ENCODE data around the gene ZSCAN18.

ZSCAN18 gene

DNA sequence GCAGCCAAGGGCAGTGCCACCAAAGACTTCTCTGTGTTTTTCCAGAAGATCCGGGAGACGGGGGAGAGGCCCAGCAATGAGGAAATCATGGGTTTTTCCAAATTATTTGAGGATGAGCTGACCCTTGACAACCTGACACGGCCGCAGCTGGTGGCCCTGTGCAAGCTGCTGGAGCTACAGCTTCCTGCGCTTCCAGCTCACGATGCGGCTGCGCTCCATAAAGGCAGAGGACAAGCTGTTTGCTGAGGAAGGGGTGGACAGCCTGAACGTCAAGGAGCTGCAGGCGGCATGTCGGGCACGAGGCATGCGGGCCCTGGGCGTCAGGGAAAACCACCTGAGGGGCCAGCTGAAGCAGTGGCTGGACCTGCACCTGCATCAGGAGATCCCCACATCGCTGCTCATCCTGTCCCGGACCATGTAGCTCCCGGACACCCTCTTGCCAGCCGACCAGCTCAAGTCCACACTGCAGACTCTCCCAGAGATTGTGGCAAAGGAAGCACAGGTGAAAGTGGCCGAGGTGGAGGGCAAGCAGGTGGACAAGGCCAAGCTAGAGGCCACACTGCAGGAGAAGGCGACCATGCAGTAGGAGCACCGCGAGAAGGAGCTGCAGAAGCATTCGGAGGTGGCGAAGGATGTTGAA lies 52.5 kb downstream of the ZSCAN18 start:
- in situ Hi-C loops (cut with MboI; ENCODE audit: low pct_unique_long_range_greater_than_20kb, low sequenced_read_pairs, unreplicated experiment): no loop called here
- no peak for DNase-seq (ENCODE audit: low spot score)
- TF ChIP-seq, protein P1, sequence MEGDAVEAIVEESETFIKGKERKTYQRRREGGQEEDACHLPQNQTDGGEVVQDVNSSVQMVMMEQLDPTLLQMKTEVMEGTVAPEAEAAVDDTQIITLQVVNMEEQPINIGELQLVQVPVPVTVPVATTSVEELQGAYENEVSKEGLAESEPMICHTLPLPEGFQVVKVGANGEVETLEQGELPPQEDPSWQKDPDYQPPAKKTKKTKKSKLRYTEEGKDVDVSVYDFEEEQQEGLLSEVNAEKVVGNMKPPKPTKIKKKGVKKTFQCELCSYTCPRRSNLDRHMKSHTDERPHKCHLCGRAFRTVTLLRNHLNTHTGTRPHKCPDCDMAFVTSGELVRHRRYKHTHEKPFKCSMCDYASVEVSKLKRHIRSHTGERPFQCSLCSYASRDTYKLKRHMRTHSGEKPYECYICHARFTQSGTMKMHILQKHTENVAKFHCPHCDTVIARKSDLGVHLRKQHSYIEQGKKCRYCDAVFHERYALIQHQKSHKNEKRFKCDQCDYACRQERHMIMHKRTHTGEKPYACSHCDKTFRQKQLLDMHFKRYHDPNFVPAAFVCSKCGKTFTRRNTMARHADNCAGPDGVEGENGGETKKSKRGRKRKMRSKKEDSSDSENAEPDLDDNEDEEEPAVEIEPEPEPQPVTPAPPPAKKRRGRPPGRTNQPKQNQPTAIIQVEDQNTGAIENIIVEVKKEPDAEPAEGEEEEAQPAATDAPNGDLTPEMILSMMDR (IDR thresholded peaks at IDR 0.05; ENCODE audit: extremely low read depth, insufficient read depth, missing control alignments): no peak

GRCh38 chr19:58044886-58045285 lies 53.1 kb downstream of the ZSCAN18 start:
- in situ Hi-C loops (cut with MboI; ENCODE audit: low pct_unique_long_range_greater_than_20kb, low sequenced_read_pairs, unreplicated experiment): no loop called here
- DNase-seq (ENCODE audit: low spot score): no peak
- TF ChIP-seq, protein P1 (IDR thresholded peaks at IDR 0.05; ENCODE audit: extremely low read depth, insufficient read depth, missing control alignments): no peak

- TF ChIP-seq, protein P1 (IDR thresholded peaks at IDR 0.05; ENCODE audit: extremely low read depth, insufficient read depth, missing control alignments): no peak
- in situ Hi-C loops (cut with MboI; ENCODE audit: low pct_unique_long_range_greater_than_20kb, low sequenced_read_pairs, unreplicated experiment): no loop called here
- no peak for DNase-seq (ENCODE audit: low spot score)
Measured at GRCh38 chr19:58044391-58044790, 53.6 kb downstream of the ZSCAN18 start.

DNA sequence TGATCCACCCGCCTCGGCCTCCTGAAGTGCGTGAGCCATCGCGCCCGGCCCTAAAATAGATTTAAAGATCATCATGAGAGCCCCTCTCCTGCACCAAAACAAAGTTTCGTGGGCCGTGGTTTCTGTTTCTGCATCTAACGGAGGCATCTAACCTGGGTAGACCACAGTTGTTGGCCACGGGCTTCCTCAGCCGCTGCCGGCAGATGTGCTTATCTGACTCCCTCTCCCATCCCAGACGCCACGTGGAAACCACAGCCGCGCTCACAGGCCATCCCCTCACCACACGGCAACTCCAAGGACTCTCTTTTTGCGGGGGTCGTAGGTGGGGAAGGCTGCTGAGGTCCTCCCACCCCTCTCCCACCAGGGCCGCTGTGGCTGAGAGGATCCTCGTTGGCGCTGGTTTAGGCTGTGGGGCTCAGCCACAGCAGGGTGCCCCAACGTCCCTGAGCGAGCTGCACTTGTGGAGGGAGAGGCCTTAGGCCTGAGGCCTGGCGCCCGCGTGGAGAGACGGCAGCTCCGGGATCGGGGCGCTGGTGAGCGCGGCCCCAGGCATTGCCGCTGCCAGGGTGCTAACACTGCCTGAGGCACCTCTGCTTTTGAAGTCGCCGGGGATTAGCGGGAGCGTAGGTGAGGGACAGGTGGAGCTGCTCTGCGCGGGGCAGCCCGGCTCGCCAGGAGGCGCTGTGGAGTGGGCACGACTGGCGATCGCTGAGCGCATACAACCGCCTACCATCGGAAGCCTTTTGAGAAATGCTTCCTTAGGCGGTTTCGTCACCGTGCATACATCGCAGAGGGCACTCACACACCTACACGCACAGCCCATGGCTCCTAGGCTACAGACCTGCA lies 55.3 kb downstream of the ZSCAN18 start:
- in situ Hi-C loops (cut with MboI; ENCODE audit: low pct_unique_long_range_greater_than_20kb, low sequenced_read_pairs, unreplicated experiment): no loop called here
- DNase-seq (ENCODE audit: low spot score): no peak
- TF ChIP-seq, protein P1 (IDR thresholded peaks at IDR 0.05; ENCODE audit: extremely low read depth, insufficient read depth, missing control alignments): no peak

GRCh38 chr19:58040751-58041525 lies 57.1 kb downstream of the ZSCAN18 start:
- no peak for DNase-seq (ENCODE audit: low spot score)
- in situ Hi-C loops (cut with MboI; ENCODE audit: low pct_unique_long_range_greater_than_20kb, low sequenced_read_pairs, unreplicated experiment): no loop called here
- TF ChIP-seq, protein P1 (IDR thresholded peaks at IDR 0.05; ENCODE audit: extremely low read depth, insufficient read depth, missing control alignments): no peak

GRCh38 chr19:58038688-58039204 lies 59.3 kb downstream of the ZSCAN18 start:
- in situ Hi-C loops (cut with MboI; ENCODE audit: low pct_unique_long_range_greater_than_20kb, low sequenced_read_pairs, unreplicated experiment): no loop called here
- TF ChIP-seq, protein P1 (IDR thresholded peaks at IDR 0.05; ENCODE audit: extremely low read depth, insufficient read depth, missing control alignments): no peak

More at GRCh38 chr19:58038688-58039204, 59.3 kb downstream of the ZSCAN18 start:
- no peak for DNase-seq (ENCODE audit: low spot score)
